ENCODE measurements around the gene GNAS-AS1.

GNAS-AS1 gene

DNA sequence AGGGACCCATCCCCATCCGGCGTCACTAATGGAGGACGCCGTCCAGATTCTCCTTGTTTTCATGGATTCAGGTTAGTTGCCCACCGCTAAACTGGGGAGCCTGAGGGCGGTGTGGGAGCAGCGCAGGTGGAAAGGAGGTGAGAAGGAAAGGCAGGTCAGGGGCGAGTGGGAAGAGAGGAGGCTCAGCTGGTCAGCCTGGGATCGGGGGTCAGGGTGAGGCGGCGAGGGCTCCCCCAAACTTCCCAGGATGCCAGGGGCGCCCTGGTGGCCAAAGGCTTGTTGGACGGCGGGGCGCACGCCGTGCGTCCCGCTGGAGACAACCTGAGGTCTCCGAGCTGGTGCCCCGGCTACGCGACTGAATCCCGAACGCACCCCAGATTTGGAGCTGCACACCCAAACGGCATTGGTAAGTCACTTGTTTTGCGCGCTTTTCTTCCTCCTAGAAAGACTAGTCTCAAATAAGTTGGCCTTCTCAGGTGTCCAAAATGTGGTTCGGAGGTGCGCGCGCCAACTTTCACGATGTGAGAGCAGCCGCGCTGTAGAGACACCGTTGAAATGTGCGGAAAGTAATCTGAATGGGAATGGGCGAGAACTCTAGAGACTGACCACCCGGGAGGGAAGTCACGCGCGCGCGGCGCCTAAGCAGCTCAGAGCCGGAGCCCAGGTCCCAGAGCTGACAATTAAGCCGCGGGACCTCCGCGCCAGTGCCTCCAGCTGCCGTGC lies 9.7 kb downstream of the GNAS-AS1 start:
- no peak for DNase-seq (ENCODE audit: low read depth in 1 of 2, low spot score in 1 of 2)
- no peak overlapping the region for H3K27ac ChIP-seq (replicated peaks)
- peaks cover 40% of the 10 kb centered on the region for H3K27me3 ChIP-seq (ENCODE audit: insufficient read depth, poor library complexity, severe bottlenecking)
- TF ChIP-seq, protein P1, sequence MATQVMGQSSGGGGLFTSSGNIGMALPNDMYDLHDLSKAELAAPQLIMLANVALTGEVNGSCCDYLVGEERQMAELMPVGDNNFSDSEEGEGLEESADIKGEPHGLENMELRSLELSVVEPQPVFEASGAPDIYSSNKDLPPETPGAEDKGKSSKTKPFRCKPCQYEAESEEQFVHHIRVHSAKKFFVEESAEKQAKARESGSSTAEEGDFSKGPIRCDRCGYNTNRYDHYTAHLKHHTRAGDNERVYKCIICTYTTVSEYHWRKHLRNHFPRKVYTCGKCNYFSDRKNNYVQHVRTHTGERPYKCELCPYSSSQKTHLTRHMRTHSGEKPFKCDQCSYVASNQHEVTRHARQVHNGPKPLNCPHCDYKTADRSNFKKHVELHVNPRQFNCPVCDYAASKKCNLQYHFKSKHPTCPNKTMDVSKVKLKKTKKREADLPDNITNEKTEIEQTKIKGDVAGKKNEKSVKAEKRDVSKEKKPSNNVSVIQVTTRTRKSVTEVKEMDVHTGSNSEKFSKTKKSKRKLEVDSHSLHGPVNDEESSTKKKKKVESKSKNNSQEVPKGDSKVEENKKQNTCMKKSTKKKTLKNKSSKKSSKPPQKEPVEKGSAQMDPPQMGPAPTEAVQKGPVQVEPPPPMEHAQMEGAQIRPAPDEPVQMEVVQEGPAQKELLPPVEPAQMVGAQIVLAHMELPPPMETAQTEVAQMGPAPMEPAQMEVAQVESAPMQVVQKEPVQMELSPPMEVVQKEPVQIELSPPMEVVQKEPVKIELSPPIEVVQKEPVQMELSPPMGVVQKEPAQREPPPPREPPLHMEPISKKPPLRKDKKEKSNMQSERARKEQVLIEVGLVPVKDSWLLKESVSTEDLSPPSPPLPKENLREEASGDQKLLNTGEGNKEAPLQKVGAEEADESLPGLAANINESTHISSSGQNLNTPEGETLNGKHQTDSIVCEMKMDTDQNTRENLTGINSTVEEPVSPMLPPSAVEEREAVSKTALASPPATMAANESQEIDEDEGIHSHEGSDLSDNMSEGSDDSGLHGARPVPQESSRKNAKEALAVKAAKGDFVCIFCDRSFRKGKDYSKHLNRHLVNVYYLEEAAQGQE (IDR thresholded peaks at IDR 0.05; ENCODE audit: insufficient replicate concordance, low read depth) = no peak
- TF ChIP-seq POLR2AphosphoS5 (IDR thresholded peaks at IDR 0.05; ENCODE audit: low read depth) = no peak
- no peak for TF ChIP-seq GABPA (IDR thresholded peaks at IDR 0.05; ENCODE audit: low read depth)
- TF ChIP-seq, protein P2, sequence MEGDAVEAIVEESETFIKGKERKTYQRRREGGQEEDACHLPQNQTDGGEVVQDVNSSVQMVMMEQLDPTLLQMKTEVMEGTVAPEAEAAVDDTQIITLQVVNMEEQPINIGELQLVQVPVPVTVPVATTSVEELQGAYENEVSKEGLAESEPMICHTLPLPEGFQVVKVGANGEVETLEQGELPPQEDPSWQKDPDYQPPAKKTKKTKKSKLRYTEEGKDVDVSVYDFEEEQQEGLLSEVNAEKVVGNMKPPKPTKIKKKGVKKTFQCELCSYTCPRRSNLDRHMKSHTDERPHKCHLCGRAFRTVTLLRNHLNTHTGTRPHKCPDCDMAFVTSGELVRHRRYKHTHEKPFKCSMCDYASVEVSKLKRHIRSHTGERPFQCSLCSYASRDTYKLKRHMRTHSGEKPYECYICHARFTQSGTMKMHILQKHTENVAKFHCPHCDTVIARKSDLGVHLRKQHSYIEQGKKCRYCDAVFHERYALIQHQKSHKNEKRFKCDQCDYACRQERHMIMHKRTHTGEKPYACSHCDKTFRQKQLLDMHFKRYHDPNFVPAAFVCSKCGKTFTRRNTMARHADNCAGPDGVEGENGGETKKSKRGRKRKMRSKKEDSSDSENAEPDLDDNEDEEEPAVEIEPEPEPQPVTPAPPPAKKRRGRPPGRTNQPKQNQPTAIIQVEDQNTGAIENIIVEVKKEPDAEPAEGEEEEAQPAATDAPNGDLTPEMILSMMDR (IDR thresholded peaks at IDR 0.05; ENCODE audit: insufficient read depth, low read length) = no peak
- no peak overlapping the region for H3K4me3 ChIP-seq (replicated peaks; ENCODE audit: insufficient read depth, low read length)

DNA sequence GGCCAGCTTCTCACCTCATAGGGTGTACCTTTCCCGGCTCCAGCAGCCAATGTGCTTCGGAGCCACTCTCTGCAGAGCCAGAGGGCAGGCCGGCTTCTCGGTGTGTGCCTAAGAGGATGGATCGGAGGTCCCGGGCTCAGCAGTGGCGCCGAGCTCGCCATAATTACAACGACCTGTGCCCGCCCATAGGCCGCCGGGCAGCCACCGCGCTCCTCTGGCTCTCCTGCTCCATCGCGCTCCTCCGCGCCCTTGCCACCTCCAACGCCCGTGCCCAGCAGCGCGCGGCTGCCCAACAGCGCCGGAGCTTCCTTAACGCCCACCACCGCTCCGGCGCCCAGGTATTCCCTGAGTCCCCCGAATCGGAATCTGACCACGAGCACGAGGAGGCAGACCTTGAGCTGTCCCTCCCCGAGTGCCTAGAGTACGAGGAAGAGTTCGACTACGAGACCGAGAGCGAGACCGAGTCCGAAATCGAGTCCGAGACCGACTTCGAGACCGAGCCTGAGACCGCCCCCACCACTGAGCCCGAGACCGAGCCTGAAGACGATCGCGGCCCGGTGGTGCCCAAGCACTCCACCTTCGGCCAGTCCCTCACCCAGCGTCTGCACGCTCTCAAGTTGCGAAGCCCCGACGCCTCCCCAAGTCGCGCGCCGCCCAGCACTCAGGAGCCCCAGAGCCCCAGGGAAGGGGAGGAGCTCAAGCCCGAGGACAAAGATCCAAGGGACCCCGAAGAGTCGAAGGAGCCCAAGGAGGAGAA lies 10.5 kb downstream of the GNAS-AS1 start:
- no peak for DNase-seq (ENCODE audit: low read depth in 1 of 2, low spot score in 1 of 2)
- peaks cover 39% of the 10 kb centered on the region for H3K27me3 ChIP-seq (ENCODE audit: insufficient read depth, poor library complexity, severe bottlenecking)
- TF ChIP-seq SPI1 (IDR thresholded peaks at IDR 0.05; ENCODE audit: borderline replicate concordance, low read depth) = no peak
- TF ChIP-seq, protein P1 (IDR thresholded peaks at IDR 0.05; ENCODE audit: insufficient replicate concordance, low read depth) = no peak
- TF ChIP-seq, protein P2 (IDR thresholded peaks at IDR 0.05; ENCODE audit: insufficient read depth, low read length) = no peak
- TF ChIP-seq GABPA (IDR thresholded peaks at IDR 0.05; ENCODE audit: low read depth) = no peak
- TF ChIP-seq POLR2AphosphoS5 (IDR thresholded peaks at IDR 0.05; ENCODE audit: low read depth) = no peak
- no peak overlapping the region for H3K4me3 ChIP-seq (replicated peaks; ENCODE audit: insufficient read depth, low read length)
- no peak overlapping the region for H3K27ac ChIP-seq (replicated peaks)

DNA sequence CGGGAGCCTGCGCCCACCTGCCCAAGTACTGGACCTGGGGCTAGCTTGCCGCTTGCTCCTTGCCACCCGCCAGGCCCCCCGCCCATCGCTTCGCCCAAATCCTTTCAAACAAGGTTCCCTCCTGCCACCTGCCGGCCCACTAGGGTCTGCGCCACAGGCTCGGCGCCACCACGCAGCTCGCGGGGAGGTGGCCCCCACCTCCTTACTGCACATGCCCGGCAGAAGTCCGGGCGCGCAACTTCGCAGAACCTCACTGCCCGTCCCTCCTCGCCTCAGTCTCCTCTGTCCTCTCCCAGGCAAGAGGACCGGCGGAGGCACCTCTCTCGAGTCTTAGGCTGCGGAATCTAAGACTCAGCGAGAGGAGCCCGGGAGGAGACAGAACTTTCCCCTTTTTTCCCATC lies 11.2 kb downstream of the GNAS-AS1 start:
- peak; percentile 14 to 38 for DNase-seq (ENCODE audit: low read depth in 1 of 2, low spot score in 1 of 2)
- no peak overlapping the region for H3K4me3 ChIP-seq (replicated peaks; ENCODE audit: insufficient read depth, low read length)
- no peak overlapping the region for H3K27ac ChIP-seq (replicated peaks)
- peaks cover 39% of the 10 kb centered on the region for H3K27me3 ChIP-seq (ENCODE audit: insufficient read depth, poor library complexity, severe bottlenecking)
- no peak for TF ChIP-seq GABPA (IDR thresholded peaks at IDR 0.05; ENCODE audit: low read depth)
- TF ChIP-seq, protein P2 (IDR thresholded peaks at IDR 0.05; ENCODE audit: insufficient read depth, low read length) = peak; percentile 7
